ENCODE results near the gene RNASEH2A. TPM values are rescaled to one million over a fixed set of nuclear protein-coding genes. Genes with fewer than 3 reads are reported as not detected.
A peak's percentile ranks its signal among the peaks of the same experiment; 100 is the strongest.
"Not testable (repeated sequence)": the region's sequence is repeated elsewhere in the genome, so short reads cannot be mapped to it uniquely, and the experiment has no call there.

RNASEH2A gene
- total RNA-seq, 1 donor from 2014 or later, result 11.1 TPM

GRCh38 chr19:12794196-12794941, 12.0 kb upstream of the RNASEH2A start:
- no peak for TF ChIP-seq CTCF (IDR thresholded peaks at IDR 0.05; ENCODE audit: insufficient read depth, low read length, severe bottlenecking)
- no peak for FAIRE-seq
- H3K4me3 ChIP-seq (ENCODE audit: low read depth, low read length), result no peak overlapping the region
- no peak for DNase-seq (ENCODE audit: low read depth)
- H3K27me3 ChIP-seq (ENCODE audit: control insufficient read depth, insufficient read depth, low read length), result no peaks in the 10 kb centered on the region
- peaks cover 13% of the 10 kb centered on the region for H3K36me3 ChIP-seq (ENCODE audit: control insufficient read depth, insufficient read depth, low read length)

DNA sequence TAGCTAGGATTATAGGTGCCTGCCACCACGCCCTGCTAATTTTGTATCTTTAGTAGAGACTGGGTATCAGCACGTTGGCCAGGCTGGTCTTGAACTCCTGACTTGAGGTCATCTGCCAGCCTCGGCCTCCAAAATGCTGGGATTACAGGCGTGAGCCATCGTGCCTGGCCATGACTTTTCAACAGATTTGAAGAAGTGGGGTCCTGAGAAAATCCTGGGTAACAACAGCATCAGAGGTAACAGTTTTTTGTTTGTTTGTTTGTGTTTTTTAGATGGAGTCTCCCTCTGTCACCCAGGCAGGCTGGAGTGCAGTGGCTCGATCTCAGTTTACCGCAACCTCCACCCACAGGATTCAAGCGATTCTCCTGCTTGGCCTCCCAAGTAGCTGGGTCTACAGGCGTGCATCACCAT, 11.4 kb upstream of the RNASEH2A start:
- H3K36me3 ChIP-seq (ENCODE audit: control insufficient read depth, insufficient read depth, low read length), result peaks cover 18% of the 10 kb centered on the region
- H3K27me3 ChIP-seq (ENCODE audit: control insufficient read depth, insufficient read depth, low read length), result no peaks in the 10 kb centered on the region
- FAIRE-seq (no peak), DNase-seq (ENCODE audit: low read depth) (no peak)
- no peak for TF ChIP-seq CTCF (IDR thresholded peaks at IDR 0.05; ENCODE audit: insufficient read depth, low read length, severe bottlenecking)
- H3K4me3 ChIP-seq (ENCODE audit: low read depth, low read length), result no peak overlapping the region

DNA sequence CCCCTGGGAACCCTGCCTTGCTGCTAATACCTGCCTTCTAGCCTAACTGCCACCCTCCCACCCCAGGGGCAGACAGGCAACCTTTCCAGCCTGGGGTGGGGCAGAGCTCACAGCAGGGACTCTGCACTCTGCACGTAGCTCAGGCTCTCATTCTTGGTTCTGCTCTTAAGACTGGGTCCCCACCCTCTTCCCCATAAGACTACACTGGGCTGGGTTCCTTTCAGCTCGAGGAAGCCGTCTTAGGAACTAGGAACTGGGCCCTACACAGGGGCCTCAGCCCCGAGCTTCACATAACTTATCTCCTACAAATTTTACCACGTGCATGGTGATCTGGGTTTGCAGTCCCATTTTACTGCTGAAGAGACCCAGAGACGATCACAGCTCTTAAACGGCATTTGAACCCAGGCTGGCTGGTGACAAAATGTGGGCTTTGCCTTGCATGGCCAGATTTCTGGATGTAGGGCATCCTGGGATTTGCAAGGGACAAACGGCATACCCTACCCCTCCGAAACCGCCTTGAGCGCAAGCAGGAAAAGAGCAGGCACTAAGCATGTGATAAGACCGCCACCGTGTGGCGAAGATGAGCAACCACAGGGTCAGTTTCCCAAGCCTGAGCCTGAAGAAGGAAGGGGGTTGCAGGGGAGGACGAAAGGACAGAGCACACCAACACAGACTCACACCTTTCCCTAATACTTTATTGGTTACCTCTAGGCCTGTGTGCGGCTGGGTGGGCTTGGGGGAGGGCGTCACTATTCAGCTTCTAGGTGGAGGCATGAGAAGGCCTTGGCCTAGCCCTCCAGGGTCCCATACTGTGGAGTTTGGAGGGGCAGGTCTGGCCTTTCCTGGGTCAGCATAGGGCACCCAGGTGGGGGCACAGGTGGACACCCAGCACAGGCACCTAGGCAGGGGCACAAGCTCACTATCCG, 10.0 kb upstream of the RNASEH2A start:
- Histone ChIP-seq H3K27me3 (ENCODE audit: control insufficient read depth, insufficient read depth, low read length) (no peaks in the 10 kb centered on the region), H3K36me3 (ENCODE audit: control insufficient read depth, insufficient read depth, low read length) (peaks cover 21% of the 10 kb centered on the region), H3K4me3 (ENCODE audit: low read depth, low read length) (no peak overlapping the region)
- FAIRE-seq (no peak), DNase-seq (ENCODE audit: low read depth) (peak; percentile 63)
- peak; percentile 97 for TF ChIP-seq CTCF (IDR thresholded peaks at IDR 0.05; ENCODE audit: insufficient read depth, low read length, severe bottlenecking)

DNA sequence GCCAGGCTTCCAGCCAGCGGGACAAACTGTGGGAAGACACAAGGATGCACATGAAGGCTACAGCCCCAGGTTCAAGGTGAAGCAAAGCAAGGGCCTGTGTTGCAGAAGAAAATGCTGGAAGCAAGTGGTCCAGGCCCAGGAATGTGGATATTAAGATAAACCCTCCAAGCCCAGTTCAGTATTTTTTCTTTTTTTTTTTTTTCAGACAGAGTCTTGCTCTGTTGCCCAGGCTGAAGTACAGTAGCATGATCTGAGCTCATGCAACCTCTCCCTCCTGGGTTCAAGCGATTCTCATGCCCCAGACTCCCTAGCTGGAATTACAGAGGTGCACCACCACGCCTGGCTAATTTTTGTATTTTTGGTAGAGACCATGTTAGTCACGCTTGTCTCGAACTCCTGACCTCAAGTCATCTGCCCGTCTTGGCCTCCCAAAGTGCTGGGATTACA, 9.2 kb upstream of the RNASEH2A start:
- no peak for DNase-seq (ENCODE audit: low read depth)
- FAIRE-seq, result no peak
- Histone ChIP-seq H3K27me3 (ENCODE audit: control insufficient read depth, insufficient read depth, low read length) (no peaks in the 10 kb centered on the region), H3K4me3 (ENCODE audit: low read depth, low read length) (no peak overlapping the region), H3K36me3 (ENCODE audit: control insufficient read depth, insufficient read depth, low read length) (peaks cover 15% of the 10 kb centered on the region)
- TF ChIP-seq CTCF (IDR thresholded peaks at IDR 0.05; ENCODE audit: insufficient read depth, low read length, severe bottlenecking), result no peak

DNA sequence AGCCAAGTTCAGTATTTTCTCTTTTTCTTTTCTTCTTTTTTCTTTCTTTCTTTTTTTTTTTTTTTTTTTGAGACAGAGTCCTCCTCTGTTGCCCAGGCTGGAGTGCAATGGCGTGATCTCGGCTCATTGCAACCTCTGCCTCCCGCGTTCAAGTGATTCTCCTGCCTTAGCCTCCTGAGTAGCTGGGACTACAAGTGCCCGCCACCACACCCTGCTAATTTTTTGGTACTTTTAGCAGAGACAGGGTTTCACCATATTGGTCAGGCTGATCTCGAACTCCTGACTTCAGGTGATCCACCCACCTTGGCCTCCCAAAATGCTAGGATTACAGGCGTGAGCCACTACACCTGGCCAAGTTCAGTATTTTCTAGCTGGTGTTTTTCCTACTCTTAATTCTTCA, 8.8 kb upstream of the RNASEH2A start:
- H3K27me3 ChIP-seq (ENCODE audit: control insufficient read depth, insufficient read depth, low read length); DNase-seq (ENCODE audit: low read depth); FAIRE-seq; H3K4me3 ChIP-seq (ENCODE audit: low read depth, low read length): not testable (repeated sequence)
- H3K36me3 ChIP-seq (ENCODE audit: control insufficient read depth, insufficient read depth, low read length), result peaks cover 12% of the 10 kb centered on the region
